Measurements from ENCODE around the gene RACGAP1.
"Not testable (repeated sequence)": the region's sequence is repeated elsewhere in the genome, so short reads cannot be mapped to it uniquely, and the experiment has no call there.

DNA sequence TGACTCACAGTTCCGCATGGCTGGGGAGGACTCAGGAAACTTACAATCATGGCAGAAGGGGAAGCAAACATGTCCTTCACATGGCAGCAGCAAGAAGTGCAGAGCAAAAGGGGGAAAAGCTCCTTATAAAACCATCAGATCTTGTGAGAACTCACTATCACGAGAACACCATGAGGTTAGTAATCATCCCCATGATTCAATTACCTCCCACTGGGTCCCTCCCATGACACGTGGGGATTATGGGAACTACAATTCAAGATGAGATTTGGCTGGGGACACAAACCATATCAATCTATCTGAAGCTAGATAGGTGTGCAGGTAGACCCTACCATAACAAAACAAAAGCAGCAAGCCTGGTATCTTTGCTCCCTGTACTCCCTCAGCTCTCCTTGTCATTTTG, 38.8 kb downstream of the RACGAP1 start:
- TF ChIP-seq, protein P1, sequence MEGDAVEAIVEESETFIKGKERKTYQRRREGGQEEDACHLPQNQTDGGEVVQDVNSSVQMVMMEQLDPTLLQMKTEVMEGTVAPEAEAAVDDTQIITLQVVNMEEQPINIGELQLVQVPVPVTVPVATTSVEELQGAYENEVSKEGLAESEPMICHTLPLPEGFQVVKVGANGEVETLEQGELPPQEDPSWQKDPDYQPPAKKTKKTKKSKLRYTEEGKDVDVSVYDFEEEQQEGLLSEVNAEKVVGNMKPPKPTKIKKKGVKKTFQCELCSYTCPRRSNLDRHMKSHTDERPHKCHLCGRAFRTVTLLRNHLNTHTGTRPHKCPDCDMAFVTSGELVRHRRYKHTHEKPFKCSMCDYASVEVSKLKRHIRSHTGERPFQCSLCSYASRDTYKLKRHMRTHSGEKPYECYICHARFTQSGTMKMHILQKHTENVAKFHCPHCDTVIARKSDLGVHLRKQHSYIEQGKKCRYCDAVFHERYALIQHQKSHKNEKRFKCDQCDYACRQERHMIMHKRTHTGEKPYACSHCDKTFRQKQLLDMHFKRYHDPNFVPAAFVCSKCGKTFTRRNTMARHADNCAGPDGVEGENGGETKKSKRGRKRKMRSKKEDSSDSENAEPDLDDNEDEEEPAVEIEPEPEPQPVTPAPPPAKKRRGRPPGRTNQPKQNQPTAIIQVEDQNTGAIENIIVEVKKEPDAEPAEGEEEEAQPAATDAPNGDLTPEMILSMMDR (IDR thresholded peaks at IDR 0.05; ENCODE audit: insufficient read depth, low read depth, low read length) = not testable (repeated sequence)
- not testable (repeated sequence) for TF ChIP-seq EZH2 (IDR thresholded peaks at IDR 0.05; ENCODE audit: insufficient read depth, low read length)

Measured in astrocyte (in vitro differentiated cells and primary cell).